Activated T-cell treated with anti-CD3 and anti-CD28 coated beads, Interleukin-2, amount 50 U/mL, for 4 hours (primary cell): ENCODE results near the gene RIC3. TPM values are rescaled to one million over a fixed set of nuclear protein-coding genes. Genes with fewer than 3 reads are reported as not detected.

Experiments used
- ATAC-seq, 2 donors: fragments of 200-7000 bp; cut with Tn5 transposase; one replicate each; pipeline ENCODE4 v1.10.0; 2021
- DNase-seq: peaks from one replicate; pipeline ENCODE4 v3.0.0-alpha.2; 2020
- H3K27me3 Mint-ChIP-seq: one replicate; pipeline ENCODE4 v1.8.0; 2021; ENCODE audit warnings: low read depth, mixed read lengths
- H3K36me3 Mint-ChIP-seq: one replicate; pipeline ENCODE4 v1.8.0; 2022; ENCODE audit warnings: mixed read lengths; ENCODE audit not compliant: insufficient read depth
- H3K4me1 Mint-ChIP-seq: one replicate; pipeline ENCODE4 v1.8.0; 2021; ENCODE audit warnings: low read depth, mixed read lengths
- H3K4me3 Mint-ChIP-seq: one replicate; pipeline ENCODE4 v1.8.0; 2021; ENCODE audit warnings: mild to moderate bottlenecking, moderate library complexity, mixed read lengths
- H3K9me3 Mint-ChIP-seq: one replicate; pipeline ENCODE4 v1.8.0; 2021; ENCODE audit warnings: mixed read lengths
- total RNA-seq, 3 donors: library from RNA; stranded (reverse); gene quantifications; one replicate each; pipeline ENCODE4 v1.2.1, GENCODE V29; 2021

The RIC3 gene
- total RNA-seq, 3 donors from 2014 or later = 14.5 to 16.6 (median 15.2) TPM

- no peak for ATAC-seq
- Mint-ChIP-seq H3K9me3 (no peaks in the 10 kb centered on the region), H3K36me3 (no peaks in the 10 kb centered on the region), H3K27me3 (peaks cover 1% of the 10 kb centered on the region), H3K4me1 (peaks cover 6% of the 10 kb centered on the region), H3K4me3 (no peak overlapping the region)
- no peak for DNase-seq
These were observed 74.8 kb downstream of the RIC3 start for GRCh38 chr11:8093931-8094575.

DNA sequence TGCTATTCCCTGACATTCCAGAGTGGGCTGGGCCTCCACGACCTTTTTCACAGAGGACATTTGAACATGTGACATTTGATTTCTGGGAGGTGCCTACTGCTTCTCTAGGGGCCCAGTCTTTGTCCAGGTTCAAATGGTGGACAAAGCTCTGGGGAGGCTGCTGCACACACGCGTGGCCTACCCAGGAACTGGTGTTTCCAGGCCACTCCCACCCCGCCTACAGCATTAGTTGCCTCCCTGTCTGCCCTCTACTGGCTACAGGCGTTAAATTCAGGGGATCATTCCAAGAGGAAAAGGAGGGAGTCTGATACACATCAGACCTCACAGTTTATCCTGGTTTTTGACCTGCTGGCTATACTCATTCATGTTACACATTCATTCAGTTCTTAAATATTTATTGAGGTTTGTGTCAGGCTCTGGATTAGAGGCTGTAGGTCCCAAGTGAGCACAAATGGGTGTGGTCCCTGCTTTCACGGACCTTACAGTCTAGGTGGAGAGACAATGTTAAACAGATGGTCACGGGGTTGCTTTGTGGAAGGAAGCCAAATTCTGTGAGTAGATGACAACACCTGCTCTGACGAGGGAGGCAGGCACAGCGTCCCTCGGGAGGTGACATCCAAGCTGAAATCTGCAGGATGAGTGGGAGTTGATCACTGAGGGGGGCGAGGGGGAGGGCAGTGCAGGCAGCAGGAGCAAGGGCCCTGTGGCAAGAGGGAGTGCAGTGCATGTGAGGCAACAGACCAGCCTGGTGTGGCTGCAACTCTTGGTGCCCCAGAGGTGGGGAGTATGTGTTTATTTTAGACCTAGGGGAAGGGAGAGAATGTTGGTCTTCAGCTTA is 76.0 kb downstream of the RIC3 start:
- no peaks in the 10 kb centered on the region for H3K36me3 Mint-ChIP-seq
- H3K4me3 Mint-ChIP-seq = no peak overlapping the region

DNA sequence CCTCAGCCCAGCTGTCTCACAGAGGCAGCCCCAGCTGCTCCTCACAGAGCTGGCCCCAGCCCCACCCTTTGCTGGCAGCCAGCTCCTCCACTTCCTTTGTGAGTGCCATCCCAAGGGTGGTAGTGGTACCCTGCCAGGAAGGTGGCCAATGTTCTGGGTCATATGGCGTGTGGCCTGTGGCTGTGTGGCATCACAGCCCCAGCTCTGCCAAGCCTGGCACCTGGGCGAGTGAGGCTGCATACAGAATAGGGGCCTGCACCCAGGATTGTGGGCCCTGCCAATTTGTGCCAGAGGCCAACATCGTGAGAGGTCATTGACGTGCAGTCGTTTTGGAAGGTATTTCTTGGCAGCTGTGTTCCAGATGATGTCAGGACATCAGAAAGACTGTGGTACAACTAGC is 77.1 kb downstream of the RIC3 start:
- H3K27me3 Mint-ChIP-seq = peaks cover 1% of the 10 kb centered on the region
- DNase-seq (no peak), ATAC-seq (no peak)
- H3K36me3 Mint-ChIP-seq = no peaks in the 10 kb centered on the region
- H3K4me3 Mint-ChIP-seq = no peak overlapping the region
- peaks cover 6% of the 10 kb centered on the region for H3K4me1 Mint-ChIP-seq
- no peaks in the 10 kb centered on the region for H3K9me3 Mint-ChIP-seq

More for the DNA sequence above, 76.0 kb downstream of the RIC3 start:
- DNase-seq (no peak), ATAC-seq (peak; percentile 56 to 65)
- no peaks in the 10 kb centered on the region for H3K9me3 Mint-ChIP-seq
- peaks cover 1% of the 10 kb centered on the region for H3K27me3 Mint-ChIP-seq
- peaks cover 6% of the 10 kb centered on the region for H3K4me1 Mint-ChIP-seq

DNA sequence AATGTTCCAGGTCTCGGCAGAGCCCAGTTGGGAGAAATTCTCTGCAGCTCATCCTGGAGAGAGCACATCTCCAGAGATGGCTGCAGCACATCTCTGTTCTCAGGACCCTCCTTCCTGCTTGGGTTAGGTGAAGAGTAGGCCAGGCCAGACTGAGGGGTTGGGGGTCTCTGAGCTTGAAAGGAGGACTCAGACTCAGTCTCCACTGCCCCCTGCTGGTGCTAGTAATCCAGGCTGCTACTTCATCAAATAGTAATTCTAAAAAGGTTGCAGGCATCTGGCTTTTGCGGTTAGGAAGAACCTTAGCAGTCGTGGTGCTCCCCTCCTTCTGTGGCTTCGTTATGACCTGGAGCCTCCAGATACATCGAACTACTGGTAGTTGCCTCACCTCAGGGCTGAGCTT is 78.1 kb downstream of the RIC3 start:
- no peaks in the 10 kb centered on the region for H3K9me3 Mint-ChIP-seq
- no peaks in the 10 kb centered on the region for H3K36me3 Mint-ChIP-seq
- no peak overlapping the region for H3K4me3 Mint-ChIP-seq
- ATAC-seq (no peak), DNase-seq (no peak)
- peaks cover 5% of the 10 kb centered on the region for H3K27me3 Mint-ChIP-seq
- H3K4me1 Mint-ChIP-seq = peaks cover 6% of the 10 kb centered on the region

DNA sequence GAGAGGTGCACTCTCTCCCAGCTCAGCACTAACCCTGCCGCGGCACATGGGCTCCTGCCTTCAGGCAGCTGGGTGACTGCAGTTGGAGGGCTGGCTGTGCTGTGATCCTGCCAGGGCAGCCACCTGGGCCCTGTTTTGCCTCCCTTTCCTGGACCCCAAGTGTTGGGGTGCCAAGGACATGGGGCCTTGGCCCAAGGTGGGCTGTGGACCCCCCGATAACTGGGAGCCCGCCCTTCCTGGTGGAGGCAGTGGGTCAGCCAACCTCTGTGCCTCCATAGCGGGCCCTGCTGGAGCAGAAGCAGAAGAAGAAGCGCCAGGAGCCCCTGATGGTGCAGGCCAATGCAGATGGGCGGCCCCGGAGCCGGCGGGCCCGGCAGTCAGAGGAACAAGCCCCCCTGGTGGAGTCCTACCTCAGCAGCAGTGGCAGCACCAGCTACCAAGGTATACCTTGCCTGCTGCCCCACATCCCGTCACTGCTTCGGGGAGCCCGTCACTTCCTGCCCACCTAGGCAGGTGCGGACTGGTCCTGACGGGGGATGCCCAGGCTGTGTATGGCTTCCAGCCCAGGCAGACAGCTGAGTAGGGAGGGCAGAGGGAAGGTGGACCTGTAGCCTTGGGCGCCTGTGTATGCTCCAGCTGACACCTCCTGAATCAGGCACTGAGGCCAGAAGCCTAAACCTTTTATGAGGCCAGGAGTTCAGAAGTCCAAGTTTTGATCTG is 78.9 kb downstream of the RIC3 start:
- no peak overlapping the region for H3K4me3 Mint-ChIP-seq
- peaks cover 6% of the 10 kb centered on the region for H3K4me1 Mint-ChIP-seq
- no peak for ATAC-seq
- no peaks in the 10 kb centered on the region for H3K36me3 Mint-ChIP-seq
- peaks cover 10% of the 10 kb centered on the region for H3K27me3 Mint-ChIP-seq
- no peak for DNase-seq
- no peaks in the 10 kb centered on the region for H3K9me3 Mint-ChIP-seq

- DNase-seq = no peak
- Mint-ChIP-seq H3K27me3 (peaks cover 29% of the 10 kb centered on the region), H3K4me3 (no peak overlapping the region), H3K4me1 (peaks cover 4% of the 10 kb centered on the region), H3K36me3 (no peaks in the 10 kb centered on the region), H3K9me3 (no peaks in the 10 kb centered on the region)
- no peak for ATAC-seq
These were observed 81.1 kb downstream of the RIC3 start for GRCh38 chr11:8087756-8088155.

DNA sequence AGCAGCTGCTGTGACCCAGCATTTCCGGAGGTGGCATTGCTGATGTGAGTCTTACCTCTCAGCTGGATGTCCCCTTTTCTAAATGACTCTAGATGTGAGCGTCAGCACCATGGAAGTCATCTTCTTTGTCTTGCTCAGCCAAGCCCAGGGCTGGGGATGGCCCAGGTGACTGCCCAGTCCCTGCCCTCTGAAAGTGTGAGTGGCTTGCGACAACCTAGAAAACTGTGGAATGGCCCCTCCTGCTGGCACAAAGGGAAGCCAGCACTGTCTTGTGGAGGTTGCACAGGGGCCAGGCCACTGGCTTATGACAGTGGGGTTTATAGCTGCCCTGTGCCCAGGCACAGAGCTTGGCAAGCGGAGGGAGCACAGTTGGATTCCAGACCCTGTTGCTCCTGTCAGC is 81.6 kb downstream of the RIC3 start:
- no peak for ATAC-seq
- peaks cover 35% of the 10 kb centered on the region for H3K27me3 Mint-ChIP-seq
- H3K9me3 Mint-ChIP-seq = no peaks in the 10 kb centered on the region
- H3K4me3 Mint-ChIP-seq = no peak overlapping the region
- DNase-seq = no peak
- no peaks in the 10 kb centered on the region for H3K36me3 Mint-ChIP-seq
- H3K4me1 Mint-ChIP-seq = peaks cover 2% of the 10 kb centered on the region

DNA sequence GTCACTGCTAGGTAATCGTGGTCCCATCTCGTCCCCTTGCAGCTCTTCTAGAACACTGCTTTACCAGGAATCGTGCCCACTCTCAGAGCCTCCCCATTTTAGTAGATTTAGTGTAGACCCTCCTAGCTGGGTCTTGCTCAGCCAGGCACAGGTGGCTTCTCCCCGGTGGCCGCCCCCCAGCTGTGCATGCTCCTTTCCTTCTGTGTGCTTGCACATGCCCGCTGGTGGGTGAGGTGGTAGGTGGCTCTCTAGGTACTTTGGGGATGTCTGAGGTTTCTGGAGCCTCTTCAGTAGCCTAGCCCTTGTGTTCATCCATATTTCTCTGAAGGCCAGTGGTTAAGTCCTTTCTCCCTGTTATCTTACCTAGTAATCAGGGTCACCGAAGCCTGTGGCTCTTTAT is 82.3 kb downstream of the RIC3 start:
- no peaks in the 10 kb centered on the region for H3K36me3 Mint-ChIP-seq
- no peaks in the 10 kb centered on the region for H3K9me3 Mint-ChIP-seq
- ATAC-seq (no peak), DNase-seq (no peak)
- H3K4me1 Mint-ChIP-seq = peaks cover 4% of the 10 kb centered on the region
- H3K4me3 Mint-ChIP-seq = no peak overlapping the region
- peaks cover 41% of the 10 kb centered on the region for H3K27me3 Mint-ChIP-seq

- H3K4me1 Mint-ChIP-seq = peaks cover 4% of the 10 kb centered on the region
- H3K4me3 Mint-ChIP-seq = no peak overlapping the region
- no peaks in the 10 kb centered on the region for H3K36me3 Mint-ChIP-seq
- H3K9me3 Mint-ChIP-seq = no peaks in the 10 kb centered on the region
- peaks cover 40% of the 10 kb centered on the region for H3K27me3 Mint-ChIP-seq
- no peak for DNase-seq
- ATAC-seq = no peak
These were observed 82.8 kb downstream of the RIC3 start for GRCh38 chr11:8086001-8086479.

DNA sequence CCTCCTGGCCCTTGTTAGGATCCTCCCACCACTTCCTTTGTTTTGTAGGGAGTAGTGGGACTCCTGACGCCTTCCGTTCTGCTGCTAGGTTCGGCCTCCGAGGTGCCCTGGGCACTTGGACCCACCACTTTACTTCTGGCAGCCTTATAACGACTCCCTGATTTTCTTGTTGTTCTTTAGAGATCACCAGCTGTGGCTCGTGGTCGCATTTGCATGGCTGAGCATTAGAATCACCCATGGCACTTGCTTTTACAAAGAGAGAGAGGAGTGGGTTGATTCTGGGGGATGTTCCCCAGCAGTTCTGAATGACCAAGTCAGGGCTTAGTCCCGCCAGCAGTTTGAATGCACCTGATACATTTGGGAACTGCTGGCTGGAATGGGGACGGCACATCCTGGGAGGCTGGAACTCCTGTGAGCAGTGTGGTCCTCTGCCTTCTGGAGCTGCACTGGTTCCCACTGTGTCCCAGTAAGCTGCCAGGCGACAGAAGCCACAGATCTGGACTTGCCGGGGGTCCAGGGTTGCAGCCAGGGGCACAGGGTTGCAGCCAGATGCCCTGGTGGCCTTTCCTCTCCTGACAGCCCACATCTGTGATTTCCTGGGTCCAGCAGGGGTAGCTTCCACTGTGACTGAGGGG is 83.7 kb downstream of the RIC3 start:
- Mint-ChIP-seq H3K27me3 (peaks cover 47% of the 10 kb centered on the region), H3K4me3 (no peak overlapping the region), H3K9me3 (no peaks in the 10 kb centered on the region), H3K36me3 (no peaks in the 10 kb centered on the region), H3K4me1 (peaks cover 5% of the 10 kb centered on the region)
- no peak for DNase-seq
- no peak for ATAC-seq

- H3K27me3 Mint-ChIP-seq = peaks cover 53% of the 10 kb centered on the region
- ATAC-seq = no peak
- no peaks in the 10 kb centered on the region for H3K36me3 Mint-ChIP-seq
- H3K4me3 Mint-ChIP-seq = no peak overlapping the region
- no peak for DNase-seq
- H3K9me3 Mint-ChIP-seq = no peaks in the 10 kb centered on the region
- H3K4me1 Mint-ChIP-seq = peaks cover 5% of the 10 kb centered on the region
These were observed 84.5 kb downstream of the RIC3 start for GRCh38 chr11:8084352-8084751.

DNA sequence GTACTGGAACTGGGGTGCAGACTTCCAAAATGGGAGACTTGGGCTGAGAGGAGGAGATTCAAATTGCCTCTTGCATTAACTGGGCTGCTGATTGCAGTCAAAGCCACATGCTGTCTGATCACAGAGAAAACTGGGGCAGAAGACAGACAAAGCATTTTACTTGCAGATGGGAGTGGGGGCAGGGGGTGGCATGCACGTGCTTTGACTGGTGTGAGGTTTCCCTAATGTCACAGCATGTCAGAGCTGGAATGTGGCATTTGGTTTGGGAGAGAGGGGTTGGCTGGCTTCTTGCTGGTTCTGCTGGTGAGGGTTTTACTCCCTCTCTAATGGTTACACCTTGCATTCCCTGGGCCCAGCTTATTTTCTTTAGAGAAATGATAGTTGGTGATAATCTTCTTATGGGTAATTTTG is 84.9 kb downstream of the RIC3 start:
- Mint-ChIP-seq H3K4me1 (peaks cover 5% of the 10 kb centered on the region), H3K36me3 (no peaks in the 10 kb centered on the region), H3K27me3 (peaks cover 55% of the 10 kb centered on the region), H3K4me3 (no peak overlapping the region), H3K9me3 (no peaks in the 10 kb centered on the region)
- ATAC-seq = no peak
- no peak for DNase-seq

GRCh38 chr11:8083088-8083395 is 85.8 kb downstream of the RIC3 start:
- peaks cover 5% of the 10 kb centered on the region for H3K4me1 Mint-ChIP-seq
- H3K27me3 Mint-ChIP-seq = peaks cover 61% of the 10 kb centered on the region
- H3K4me3 Mint-ChIP-seq = no peak overlapping the region
- H3K9me3 Mint-ChIP-seq = no peaks in the 10 kb centered on the region
- no peak for DNase-seq
- H3K36me3 Mint-ChIP-seq = no peaks in the 10 kb centered on the region
- no peak for ATAC-seq

DNA sequence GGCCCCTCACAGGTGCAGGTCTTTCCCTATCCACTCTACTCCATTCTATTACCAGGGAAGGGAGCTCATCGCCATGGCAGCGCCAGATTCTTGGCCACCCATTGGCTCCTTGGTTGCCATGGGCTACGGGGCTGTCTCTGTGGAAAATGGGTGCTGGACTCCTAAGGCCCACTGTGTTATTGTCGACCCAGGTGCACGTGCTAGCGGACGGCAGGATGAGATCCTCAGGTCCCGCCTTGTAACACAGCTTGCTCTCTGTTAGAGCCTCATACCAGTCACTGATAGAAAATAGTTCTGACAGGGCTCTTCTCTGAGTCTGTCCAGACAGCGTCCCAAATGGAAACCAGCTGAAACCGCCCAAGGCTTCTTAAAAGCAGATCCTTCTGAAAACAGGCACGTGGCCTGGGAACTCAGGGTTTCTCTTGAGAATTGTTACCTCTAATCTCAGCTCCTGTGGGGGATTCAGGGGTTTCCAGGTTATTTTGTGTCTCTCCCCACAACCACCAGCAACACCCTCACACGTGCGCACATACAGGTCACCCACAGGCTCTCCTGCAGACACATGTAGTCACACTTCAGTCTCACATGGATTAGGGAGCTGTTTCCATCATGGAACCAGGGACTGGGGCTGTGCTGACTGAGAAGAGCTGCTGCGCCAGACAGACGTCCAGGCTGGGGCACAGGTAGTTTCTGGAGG is 86.3 kb downstream of the RIC3 start:
- ATAC-seq (no peak), DNase-seq (no peak)
- no peaks in the 10 kb centered on the region for H3K9me3 Mint-ChIP-seq
- no peaks in the 10 kb centered on the region for H3K36me3 Mint-ChIP-seq
- H3K27me3 Mint-ChIP-seq = peaks cover 61% of the 10 kb centered on the region
- no peak overlapping the region for H3K4me3 Mint-ChIP-seq
- H3K4me1 Mint-ChIP-seq = peaks cover 5% of the 10 kb centered on the region
